ENCODE measurements around the gene ZNF773.
"Not testable (repeated sequence)": the region's sequence is repeated elsewhere in the genome, so short reads cannot be mapped to it uniquely, and the experiment has no call there.

The ZNF773 gene
- 2.7 to 19.0 (median 10.4) reads per million in 9 experiments for total RNA-seq

GRCh38 chr19:57499680-57500395 lies at the start of gene ZNF773:
Gene ZNF773 (plus strand): TSS chr19:57499938. CDS start chr19:57500081, 143 bp downstream.
- Mint-ChIP-seq H3K36me3 (ENCODE audit: insufficient read depth) (peaks cover 19% of the 10 kb centered on the region), H3K27ac (peak within 1 kb of the TSS; percentile 67), H3K9me3 (peaks cover 10 to 47% of the 10 kb centered on the region in 2 donors), H3K4me1 (ENCODE audit: low read depth in 2 of 2) (peaks cover 20 to 34% of the 10 kb centered on the region in 2 donors), H3K4me3 (peak within 1 kb of the TSS; percentile 43 to 77)
- ATAC-seq (replicated peaks) (peak; percentile 96), DNase-seq (peak; percentile 92 to 95 (median 92))
- H3K27me3 Mint-ChIP-seq = not testable (repeated sequence)

DNA sequence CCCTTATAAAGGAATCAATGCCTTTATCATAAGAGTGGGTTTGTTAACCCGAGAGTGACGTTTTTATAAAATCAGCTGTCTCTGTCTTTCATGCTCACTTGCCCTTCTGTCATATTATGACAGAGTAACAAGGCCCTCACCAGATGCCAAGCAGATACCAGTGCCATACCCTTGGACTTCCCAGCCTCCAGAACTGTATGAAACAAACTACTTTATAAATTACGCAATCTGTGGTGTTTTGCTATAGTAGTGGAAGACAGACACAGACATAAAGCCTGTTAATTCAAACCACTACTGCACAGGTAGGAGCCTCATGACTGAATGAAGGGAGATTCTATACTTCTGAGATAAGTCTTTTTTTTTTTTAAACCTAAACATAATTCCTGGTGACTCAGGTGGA lies 47.4 kb upstream of the ZNF773 start:
- Mint-ChIP-seq H3K4me3 (no peak overlapping the region), H3K27ac (no peak overlapping the region), H3K9me3 (peaks cover 3 to 15% of the 10 kb centered on the region in 2 donors), H3K27me3 (no peaks in the 10 kb centered on the region), H3K36me3 (ENCODE audit: insufficient read depth) (peaks cover under 1% of the 10 kb centered on the region), H3K4me1 (ENCODE audit: low read depth in 2 of 2) (no peaks in the 10 kb centered on the region)
- DNase-seq (no peak), ATAC-seq (replicated peaks) (no peak)

DNA sequence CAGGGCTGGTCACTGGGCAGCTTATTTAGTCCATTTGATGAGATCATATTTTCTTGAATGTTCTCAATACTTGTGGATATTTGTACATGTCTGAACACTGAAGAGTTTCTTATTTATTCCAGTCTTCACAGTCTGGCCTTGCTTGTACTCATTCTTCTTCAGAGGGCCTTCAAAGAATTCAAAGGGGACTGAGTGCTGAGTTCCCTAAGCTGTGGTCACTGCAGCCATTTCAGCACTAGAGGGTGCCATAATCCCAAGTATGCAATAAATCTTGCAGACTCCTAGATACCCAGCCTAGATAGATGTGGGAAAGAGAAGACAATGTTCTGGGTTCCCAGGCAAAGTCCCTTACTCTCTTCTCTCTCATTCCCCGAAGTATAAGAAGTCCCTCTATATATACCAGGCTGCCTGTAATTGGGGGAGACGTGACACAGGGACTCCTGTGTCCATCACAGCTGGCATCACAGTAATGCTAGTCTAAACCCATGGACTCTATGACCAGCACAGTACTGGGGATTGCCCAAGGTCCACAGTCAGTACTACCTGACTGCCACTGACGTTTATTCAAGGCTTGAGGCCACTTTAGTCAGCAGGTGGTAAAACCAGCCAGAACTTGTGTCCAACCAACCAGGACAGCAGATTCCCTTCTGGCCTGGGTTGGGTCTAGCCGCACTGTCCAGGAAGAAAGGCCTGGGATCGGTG lies 33.9 kb upstream of the ZNF773 start:
- Mint-ChIP-seq H3K4me3 (no peak overlapping the region), H3K9me3 (peaks cover 0 to 19% of the 10 kb centered on the region in 2 donors), H3K4me1 (ENCODE audit: low read depth in 2 of 2) (no peaks in the 10 kb centered on the region), H3K36me3 (ENCODE audit: insufficient read depth) (no peaks in the 10 kb centered on the region), H3K27ac (no peak overlapping the region), H3K27me3 (no peaks in the 10 kb centered on the region)
- peak in 2 of 3 experiments; percentile 3 to 28 for DNase-seq
- ATAC-seq (replicated peaks) = peak; percentile 56

- H3K36me3 Mint-ChIP-seq (ENCODE audit: insufficient read depth) = no peaks in the 10 kb centered on the region
- H3K9me3 Mint-ChIP-seq = peaks cover 0 to 24% of the 10 kb centered on the region in 2 donors
- DNase-seq = no peak
Measured at GRCh38 chr19:57466489-57466888, 33.2 kb upstream of the ZNF773 start.

GRCh38 chr19:57473646-57474045 lies 26.1 kb upstream of the ZNF773 start:
- no peak overlapping the region for H3K4me3 Mint-ChIP-seq
- no peaks in the 10 kb centered on the region for H3K27me3 Mint-ChIP-seq
- H3K27ac Mint-ChIP-seq = no peak overlapping the region
- DNase-seq (no peak), ATAC-seq (replicated peaks) (no peak)
- H3K4me1 Mint-ChIP-seq (ENCODE audit: low read depth in 2 of 2) = peaks cover 5 to 9% of the 10 kb centered on the region in 2 donors
- H3K9me3 Mint-ChIP-seq = peaks cover 20 to 34% of the 10 kb centered on the region in 2 donors
- peaks cover 4% of the 10 kb centered on the region for H3K36me3 Mint-ChIP-seq (ENCODE audit: insufficient read depth)

More at GRCh38 chr19:57466489-57466888, 33.2 kb upstream of the ZNF773 start:
- no peak overlapping the region for H3K4me3 Mint-ChIP-seq
- H3K27me3 Mint-ChIP-seq = no peaks in the 10 kb centered on the region
- H3K4me1 Mint-ChIP-seq (ENCODE audit: low read depth in 2 of 2) = no peaks in the 10 kb centered on the region
- H3K27ac Mint-ChIP-seq = no peak overlapping the region
- ATAC-seq (replicated peaks) = no peak

DNA sequence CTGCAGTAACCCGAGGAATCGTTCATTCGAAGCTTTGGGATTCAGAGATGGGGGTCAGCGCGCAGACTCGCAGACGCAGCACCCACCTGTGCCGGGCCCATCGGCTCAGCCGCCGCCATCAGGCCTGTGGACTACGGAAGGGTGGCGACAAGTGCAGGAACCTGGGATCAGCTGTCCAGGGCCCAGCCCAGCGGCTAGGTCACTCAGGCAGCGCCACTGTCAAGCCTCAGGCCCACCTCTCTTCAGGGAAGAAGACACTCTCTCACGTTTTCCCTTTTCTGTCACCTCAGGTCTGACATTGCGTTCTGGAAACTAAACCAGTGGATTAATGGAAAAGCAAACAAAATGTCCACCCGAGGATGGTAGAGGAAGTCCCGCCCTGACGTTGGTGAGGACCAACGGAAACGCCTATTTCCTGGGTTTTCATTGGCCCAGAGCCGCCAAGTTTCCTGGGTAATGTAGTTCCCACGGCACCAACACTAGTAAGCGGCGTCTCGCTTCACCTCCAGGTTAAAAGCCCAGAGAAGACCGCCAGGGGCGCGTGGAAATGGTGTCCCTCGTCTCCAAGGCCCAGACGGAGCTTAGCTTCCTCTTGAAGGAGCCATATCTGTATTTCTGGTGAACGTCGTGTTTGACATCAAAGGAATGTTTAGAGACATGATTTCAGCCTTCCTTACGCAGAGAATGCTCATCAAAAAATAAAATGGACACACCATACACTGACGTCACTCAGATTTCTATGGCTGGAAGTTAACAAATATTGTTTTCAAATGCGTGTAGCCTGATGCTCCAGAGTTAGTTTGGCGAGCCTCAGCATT lies 22.3 kb upstream of the ZNF773 start, which contains the start of gene ZNF772:
Gene ZNF772, minus strand, starts transcription at position 376 of the 818 bp plus-strand sequence. Its CDS starts 257 bp downstream, at position 119.
- Mint-ChIP-seq H3K27ac (peak within 1 kb of the TSS; percentile 84 to 96), H3K4me1 (ENCODE audit: low read depth in 2 of 2) (peaks cover 5 to 9% of the 10 kb centered on the region in 2 donors), H3K27me3 (peaks cover 10 to 12% of the 10 kb centered on the region in 2 donors), H3K9me3 (peaks cover 23 to 37% of the 10 kb centered on the region in 2 donors), H3K36me3 (ENCODE audit: insufficient read depth) (peaks cover 4% of the 10 kb centered on the region), H3K4me3 (peak within 1 kb of the TSS; percentile 80 to 93)
- ATAC-seq (replicated peaks) (peak; percentile 100), DNase-seq (peak; percentile 74 to 88 (median 74))

DNA sequence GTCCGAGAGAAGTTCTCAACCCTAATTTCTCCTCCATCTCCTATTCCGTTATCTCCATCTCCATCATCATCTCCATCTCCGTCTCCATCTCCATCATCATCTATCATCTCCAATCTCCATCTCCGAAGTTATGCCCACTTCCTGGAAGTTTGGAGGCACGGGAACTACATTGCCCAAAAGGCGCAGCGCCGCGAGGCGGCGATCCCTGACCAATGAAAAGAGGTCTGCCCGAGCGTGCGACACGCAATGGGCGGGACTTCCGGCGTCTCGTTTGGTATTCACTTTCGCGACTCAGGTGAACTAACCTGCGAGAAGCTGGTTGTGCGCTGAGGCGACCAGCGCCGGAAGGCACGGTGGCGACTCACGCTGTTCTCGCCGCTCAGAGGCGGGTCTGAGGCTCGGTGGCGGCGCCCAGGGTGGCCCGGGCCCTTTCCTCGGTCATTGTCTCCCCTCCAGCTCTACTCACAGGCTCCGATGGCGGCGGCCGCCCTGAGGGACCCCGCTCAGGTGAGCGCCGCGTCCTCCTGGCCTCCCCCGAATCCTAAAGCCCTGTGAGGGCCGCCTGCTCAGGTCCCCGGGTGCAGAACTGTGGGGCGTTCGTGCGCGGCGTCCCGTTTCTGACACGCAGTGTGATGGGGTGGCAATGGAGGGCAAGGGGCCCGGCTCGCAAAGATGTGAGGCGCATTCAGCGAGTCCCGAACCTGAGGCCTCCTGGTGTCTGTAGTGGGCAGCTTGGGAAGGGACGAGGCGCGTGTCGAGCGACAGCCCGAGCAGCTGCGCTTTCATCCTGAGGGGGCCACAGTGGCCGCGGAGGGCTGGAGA lies 12.1 kb upstream of the ZNF773 start, which contains the start of gene ZNF419:
Gene ZNF419, plus strand, starts transcription at position 274 of the 822 bp plus-strand sequence. Its CDS starts 201 bp downstream, at position 475.
- Mint-ChIP-seq H3K9me3 (peaks cover 23 to 41% of the 10 kb centered on the region in 2 donors), H3K4me3 (peak within 1 kb of the TSS; percentile 74 to 77), H3K36me3 (ENCODE audit: insufficient read depth) (peaks cover 10% of the 10 kb centered on the region), H3K27me3 (peaks cover 10 to 11% of the 10 kb centered on the region in 2 donors), H3K4me1 (ENCODE audit: low read depth in 2 of 2) (peaks cover 16 to 20% of the 10 kb centered on the region in 2 donors), H3K27ac (peak within 1 kb of the TSS; percentile 59 to 90)
- DNase-seq (peak; percentile 88 to 91 (median 89)), ATAC-seq (replicated peaks) (peak; percentile 97)

DNA sequence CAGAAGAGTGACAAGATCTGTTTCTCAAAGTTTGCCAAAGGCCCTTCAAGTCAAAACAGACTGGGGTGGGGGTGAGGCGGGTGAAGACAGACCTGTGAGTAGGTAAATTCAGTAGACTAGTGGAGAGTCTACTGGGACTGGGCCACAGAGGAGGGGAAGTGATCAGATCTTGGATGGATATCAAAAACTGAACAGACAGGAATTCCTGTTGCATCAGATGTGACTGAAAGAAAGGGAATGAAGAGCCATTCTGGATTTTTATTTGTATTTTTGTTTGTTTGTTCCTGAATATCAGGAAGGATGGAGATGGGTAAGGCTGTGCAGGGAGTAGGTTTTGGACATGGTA lies 11.5 kb upstream of the ZNF773 start:
- Mint-ChIP-seq H3K36me3 (ENCODE audit: insufficient read depth) (peaks cover 14% of the 10 kb centered on the region), H3K27me3 (peaks cover 10 to 11% of the 10 kb centered on the region in 2 donors), H3K9me3 (peaks cover 26 to 46% of the 10 kb centered on the region in 2 donors), H3K27ac (peak overlapping the region; percentile 21 to 90), H3K4me3 (peak overlapping the region; percentile 74 to 77), H3K4me1 (ENCODE audit: low read depth in 2 of 2) (peaks cover 16 to 20% of the 10 kb centered on the region in 2 donors)
- not testable (repeated sequence) for DNase-seq; ATAC-seq (replicated peaks)

DNA sequence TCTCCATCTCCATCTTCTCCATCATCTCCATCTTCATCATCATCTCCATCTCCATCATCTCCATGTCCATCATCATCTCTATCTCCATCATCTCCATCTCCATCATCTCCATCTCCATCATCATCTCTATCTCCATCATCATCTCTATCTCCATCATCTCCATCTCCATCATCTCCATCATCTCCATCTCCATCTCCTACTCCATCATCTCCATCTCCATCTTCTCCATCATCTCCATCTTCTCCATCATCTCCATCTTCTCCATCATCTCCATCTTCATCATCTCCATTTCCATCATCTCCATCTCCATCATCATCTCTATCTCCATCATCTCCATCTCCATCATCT lies 432 bp upstream of the ZNF773 start:
- not testable (repeated sequence) for H3K27me3 Mint-ChIP-seq; ATAC-seq (replicated peaks); DNase-seq
- H3K27ac Mint-ChIP-seq = peak overlapping the region; percentile 67
- H3K9me3 Mint-ChIP-seq = peaks cover 10 to 45% of the 10 kb centered on the region in 2 donors
- H3K4me3 Mint-ChIP-seq = peak overlapping the region; percentile 43 to 77
- peaks cover 17% of the 10 kb centered on the region for H3K36me3 Mint-ChIP-seq (ENCODE audit: insufficient read depth)
- H3K4me1 Mint-ChIP-seq (ENCODE audit: low read depth in 2 of 2) = peaks cover 20 to 34% of the 10 kb centered on the region in 2 donors

DNA sequence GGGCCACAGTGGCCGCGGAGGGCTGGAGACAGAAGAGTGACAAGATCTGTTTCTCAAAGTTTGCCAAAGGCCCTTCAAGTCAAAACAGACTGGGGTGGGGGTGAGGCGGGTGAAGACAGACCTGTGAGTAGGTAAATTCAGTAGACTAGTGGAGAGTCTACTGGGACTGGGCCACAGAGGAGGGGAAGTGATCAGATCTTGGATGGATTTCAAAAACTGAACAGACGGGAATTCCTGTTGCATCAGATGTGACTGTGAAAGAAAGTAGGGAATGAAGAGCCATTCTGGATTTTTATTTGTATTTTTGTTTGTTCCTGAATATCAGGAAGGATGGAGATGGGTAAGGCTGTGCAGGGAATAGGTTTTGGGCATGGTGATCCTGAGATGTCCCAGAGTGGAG lies 662 bp downstream of the ZNF773 start:
- H3K27me3 Mint-ChIP-seq; ATAC-seq (replicated peaks); DNase-seq: not testable (repeated sequence)
- H3K36me3 Mint-ChIP-seq (ENCODE audit: insufficient read depth) = peaks cover 23% of the 10 kb centered on the region
- peaks cover 20 to 34% of the 10 kb centered on the region in 2 donors for H3K4me1 Mint-ChIP-seq (ENCODE audit: low read depth in 2 of 2)
- peaks cover 10 to 47% of the 10 kb centered on the region in 2 donors for H3K9me3 Mint-ChIP-seq
- peak overlapping the region; percentile 67 for H3K27ac Mint-ChIP-seq
- peak overlapping the region; percentile 43 to 77 for H3K4me3 Mint-ChIP-seq

- Mint-ChIP-seq H3K27me3 (no peaks in the 10 kb centered on the region), H3K4me3 (no peak overlapping the region), H3K27ac (no peak overlapping the region), H3K36me3 (ENCODE audit: insufficient read depth) (peaks cover 29% of the 10 kb centered on the region), H3K4me1 (ENCODE audit: low read depth in 2 of 2) (peaks cover 5 to 19% of the 10 kb centered on the region in 2 donors), H3K9me3 (peaks cover 9 to 45% of the 10 kb centered on the region in 2 donors)
- DNase-seq (no peak), ATAC-seq (replicated peaks) (no peak)
Measured at GRCh38 chr19:57506163-57506562, 6.4 kb downstream of the ZNF773 start.

DNA sequence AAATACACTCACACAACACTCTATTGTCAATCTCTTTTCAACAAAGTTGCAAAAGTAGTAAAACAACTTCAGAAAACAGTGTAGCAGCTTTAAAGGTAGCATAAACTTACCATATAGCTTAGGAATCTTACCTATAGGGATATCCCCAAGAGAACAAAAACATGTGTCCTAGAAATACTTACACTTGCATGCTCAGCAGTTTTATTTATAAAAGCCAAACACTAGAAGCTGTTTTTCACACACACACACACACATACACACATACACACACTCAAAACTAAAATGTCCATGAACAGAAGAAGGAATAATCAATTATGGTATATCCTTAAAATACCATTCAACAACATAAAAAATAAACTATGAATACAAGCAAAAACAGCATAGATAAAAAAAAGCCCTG lies 11.7 kb downstream of the ZNF773 start:
- ATAC-seq (replicated peaks) = no peak
- Mint-ChIP-seq H3K4me1 (ENCODE audit: low read depth in 2 of 2) (no peaks in the 10 kb centered on the region), H3K36me3 (ENCODE audit: insufficient read depth) (peaks cover 9% of the 10 kb centered on the region), H3K27me3 (no peaks in the 10 kb centered on the region), H3K9me3 (peaks cover 12 to 25% of the 10 kb centered on the region in 2 donors), H3K4me3 (no peak overlapping the region), H3K27ac (no peak overlapping the region)
- DNase-seq = no peak
